ENCODE measurements around the gene RNU7-1. TPM values are rescaled to one million over a fixed set of nuclear protein-coding genes. Genes with fewer than 3 reads are reported as not detected.

The RNU7-1 gene
- total and polyA plus RNA-seq, 10 donors, result not detected

DNA sequence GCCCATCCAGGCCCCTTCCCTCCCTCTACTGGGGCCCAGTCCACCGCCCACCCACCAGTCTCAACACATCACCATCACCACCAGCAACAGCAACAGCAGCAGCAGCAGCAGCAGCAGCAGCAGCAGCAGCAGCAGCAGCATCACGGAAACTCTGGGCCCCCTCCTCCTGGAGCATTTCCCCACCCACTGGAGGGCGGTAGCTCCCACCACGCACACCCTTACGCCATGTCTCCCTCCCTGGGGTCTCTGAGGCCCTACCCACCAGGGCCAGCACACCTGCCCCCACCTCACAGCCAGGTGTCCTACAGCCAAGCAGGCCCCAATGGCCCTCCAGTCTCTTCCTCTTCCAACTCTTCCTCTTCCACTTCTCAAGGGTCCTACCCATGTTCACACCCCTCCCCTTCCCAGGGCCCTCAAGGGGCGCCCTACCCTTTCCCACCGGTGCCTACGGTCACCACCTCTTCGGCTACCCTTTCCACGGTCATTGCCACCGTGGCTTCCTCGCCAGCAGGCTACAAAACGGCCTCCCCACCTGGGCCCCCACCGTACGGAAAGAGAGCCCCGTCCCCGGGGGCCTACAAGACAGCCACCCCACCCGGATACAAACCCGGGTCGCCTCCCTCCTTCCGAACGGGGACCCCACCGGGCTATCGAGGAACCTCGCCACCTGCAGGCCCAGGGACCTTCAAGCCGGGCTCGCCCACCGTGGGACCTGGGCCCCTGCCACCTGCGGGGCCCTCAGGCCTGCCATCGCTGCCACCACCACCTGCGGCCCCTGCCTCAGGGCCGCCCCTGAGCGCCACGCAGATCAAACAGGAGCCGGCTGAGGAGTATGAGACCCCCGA lies 6.8 kb upstream of the RNU7-1 start:
- DNase-seq, result peak; percentile 92
- TF ChIP-seq, protein P1, sequence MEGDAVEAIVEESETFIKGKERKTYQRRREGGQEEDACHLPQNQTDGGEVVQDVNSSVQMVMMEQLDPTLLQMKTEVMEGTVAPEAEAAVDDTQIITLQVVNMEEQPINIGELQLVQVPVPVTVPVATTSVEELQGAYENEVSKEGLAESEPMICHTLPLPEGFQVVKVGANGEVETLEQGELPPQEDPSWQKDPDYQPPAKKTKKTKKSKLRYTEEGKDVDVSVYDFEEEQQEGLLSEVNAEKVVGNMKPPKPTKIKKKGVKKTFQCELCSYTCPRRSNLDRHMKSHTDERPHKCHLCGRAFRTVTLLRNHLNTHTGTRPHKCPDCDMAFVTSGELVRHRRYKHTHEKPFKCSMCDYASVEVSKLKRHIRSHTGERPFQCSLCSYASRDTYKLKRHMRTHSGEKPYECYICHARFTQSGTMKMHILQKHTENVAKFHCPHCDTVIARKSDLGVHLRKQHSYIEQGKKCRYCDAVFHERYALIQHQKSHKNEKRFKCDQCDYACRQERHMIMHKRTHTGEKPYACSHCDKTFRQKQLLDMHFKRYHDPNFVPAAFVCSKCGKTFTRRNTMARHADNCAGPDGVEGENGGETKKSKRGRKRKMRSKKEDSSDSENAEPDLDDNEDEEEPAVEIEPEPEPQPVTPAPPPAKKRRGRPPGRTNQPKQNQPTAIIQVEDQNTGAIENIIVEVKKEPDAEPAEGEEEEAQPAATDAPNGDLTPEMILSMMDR (IDR thresholded peaks at IDR 0.05 in 8 of 11, conservative IDR thresholded peaks at IDR 0.05 in 3 of 11), result peak in 1 of 11 experiments; percentile 23
- no peak for TF ChIP-seq POLR2A (IDR thresholded peaks at IDR 0.05)
- peak; percentile 56 to 67 (median 65) for TF ChIP-seq POLR2AphosphoS5 (IDR thresholded peaks at IDR 0.05)
- Histone ChIP-seq H3K4me3 (peak overlapping the region; percentile 49 to 90 (median 67)), H3K9me3 (no peaks in the 10 kb centered on the region), H3K4me1 (peaks cover 19 to 80% (median 61%) of the 10 kb centered on the region in 6 donors), H3K36me3 (peaks cover 0 to 64% (median 25%) of the 10 kb centered on the region in 6 donors), H3K27ac (peak overlapping the region; percentile 90 to 98 (median 96)), H3K27me3 (replicated peaks in 1 of 7) (no peaks in the 10 kb centered on the region)
- intact Hi-C loops (cut with DNase I; ENCODE audit: low total_unique reads), result no loop called here
- WGBS, 5 donors, result 10 to 16% (median 15%) methylated on average over 31 to 36 of the region's 36 CpGs

DNA sequence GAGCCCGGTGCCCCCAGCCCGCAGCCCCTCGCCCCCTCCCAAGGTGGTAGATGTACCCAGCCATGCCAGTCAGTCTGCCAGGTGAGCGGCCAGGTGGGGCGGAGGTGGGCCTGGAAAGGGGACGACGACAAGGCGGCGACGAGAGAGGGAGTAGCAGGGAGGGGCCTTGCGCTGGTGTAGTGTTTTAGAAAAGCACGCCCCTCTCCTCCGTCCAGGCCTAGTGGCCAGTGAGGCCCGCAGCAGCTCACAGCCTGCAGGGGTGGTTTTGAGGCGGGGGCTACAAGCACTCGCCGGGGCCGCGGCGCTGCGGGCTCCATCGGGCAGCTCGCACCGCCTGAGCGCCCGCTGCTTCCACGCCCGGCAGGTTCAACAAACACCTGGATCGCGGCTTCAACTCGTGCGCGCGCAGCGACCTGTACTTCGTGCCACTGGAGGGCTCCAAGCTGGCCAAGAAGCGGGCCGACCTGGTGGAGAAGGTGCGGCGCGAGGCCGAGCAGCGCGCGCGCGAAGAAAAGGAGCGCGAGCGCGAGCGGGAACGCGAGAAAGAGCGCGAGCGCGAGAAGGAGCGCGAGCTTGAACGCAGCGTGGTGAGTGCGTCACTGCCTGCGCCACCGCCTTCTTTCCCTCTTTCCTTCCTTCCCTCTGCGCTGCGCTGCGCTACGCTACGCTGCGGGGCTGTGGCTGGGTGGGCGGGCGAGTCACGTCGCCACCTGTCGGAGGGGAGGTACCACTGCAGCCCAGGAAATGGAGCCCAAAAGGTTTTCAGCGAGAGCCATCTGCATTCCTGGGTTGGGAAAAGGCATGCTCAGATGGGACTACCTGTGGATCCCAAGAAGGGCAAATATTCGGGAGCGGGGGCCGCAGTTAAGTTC lies 5.9 kb upstream of the RNU7-1 start:
- WGBS, 5 donors, result 0 to 1% (median 1%) methylated on average over 21 to 80 of the region's 80 CpGs
- Histone ChIP-seq H3K27me3 (replicated peaks in 1 of 7) (no peaks in the 10 kb centered on the region), H3K4me3 (peak overlapping the region; percentile 49 to 90 (median 67)), H3K27ac (peak overlapping the region; percentile 90 to 98 (median 96)), H3K9me3 (no peaks in the 10 kb centered on the region), H3K36me3 (peaks cover 0 to 65% (median 25%) of the 10 kb centered on the region in 6 donors), H3K4me1 (peaks cover 20 to 78% (median 60%) of the 10 kb centered on the region in 6 donors)
- peak; percentile 99 for DNase-seq
- TF ChIP-seq POLR2A (IDR thresholded peaks at IDR 0.05) (peak; percentile 34 to 58 (median 57)), POLR2AphosphoS5 (IDR thresholded peaks at IDR 0.05) (peak; percentile 99 to 100 (median 99))
- TF ChIP-seq, protein P1 (IDR thresholded peaks at IDR 0.05 in 8 of 11, conservative IDR thresholded peaks at IDR 0.05 in 3 of 11), result peak; percentile 94 to 99 (median 98)
- intact Hi-C loops (cut with DNase I; ENCODE audit: low total_unique reads), result no loop called here

DNA sequence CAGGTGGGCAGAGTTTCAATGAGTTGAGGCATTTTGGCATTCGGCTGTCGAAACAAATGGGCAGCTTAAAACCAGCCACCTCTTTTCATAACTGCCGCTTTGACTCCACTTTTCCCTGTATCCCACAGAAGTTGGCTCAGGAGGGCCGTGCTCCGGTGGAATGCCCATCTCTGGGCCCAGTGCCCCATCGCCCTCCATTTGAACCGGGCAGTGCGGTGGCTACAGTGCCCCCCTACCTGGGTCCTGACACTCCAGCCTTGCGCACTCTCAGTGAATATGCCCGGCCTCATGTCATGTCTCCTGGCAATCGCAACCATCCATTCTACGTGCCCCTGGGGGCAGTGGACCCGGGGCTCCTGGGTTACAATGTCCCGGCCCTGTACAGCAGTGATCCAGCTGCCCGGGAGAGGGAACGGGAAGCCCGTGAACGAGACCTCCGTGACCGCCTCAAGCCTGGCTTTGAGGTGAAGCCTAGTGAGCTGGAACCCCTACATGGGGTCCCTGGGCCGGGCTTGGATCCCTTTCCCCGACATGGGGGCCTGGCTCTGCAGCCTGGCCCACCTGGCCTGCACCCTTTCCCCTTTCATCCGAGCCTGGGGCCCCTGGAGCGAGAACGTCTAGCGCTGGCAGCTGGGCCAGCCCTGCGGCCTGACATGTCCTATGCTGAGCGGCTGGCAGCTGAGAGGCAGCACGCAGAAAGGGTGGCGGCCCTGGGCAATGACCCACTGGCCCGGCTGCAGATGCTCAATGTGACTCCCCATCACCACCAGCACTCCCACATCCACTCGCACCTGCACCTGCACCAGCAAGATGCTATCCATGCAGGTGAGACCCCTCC lies 5.0 kb upstream of the RNU7-1 start:
- H3K4me3 ChIP-seq, result peak overlapping the region in 4 of 8 donors; percentile 60 to 90 (median 67)

More for the DNA sequence above, 5.0 kb upstream of the RNU7-1 start:
- Histone ChIP-seq H3K27ac (peak overlapping the region; percentile 14 to 98 (median 95)), H3K27me3 (replicated peaks in 1 of 7) (no peaks in the 10 kb centered on the region), H3K36me3 (peaks cover 0 to 56% (median 24%) of the 10 kb centered on the region in 6 donors), H3K4me1 (peaks cover 23 to 78% (median 61%) of the 10 kb centered on the region in 6 donors), H3K9me3 (no peaks in the 10 kb centered on the region)
- intact Hi-C loops (cut with DNase I; ENCODE audit: low total_unique reads), result no loop called here
- 78 to 88% (median 80%) methylated on average over 29 to 32 of the region's 32 CpGs for WGBS, 5 donors
- TF ChIP-seq POLR2A (IDR thresholded peaks at IDR 0.05) (no peak), POLR2AphosphoS5 (IDR thresholded peaks at IDR 0.05) (peak; percentile 58 to 88 (median 61))
- TF ChIP-seq, protein P1 (IDR thresholded peaks at IDR 0.05 in 8 of 11, conservative IDR thresholded peaks at IDR 0.05 in 3 of 11), result peak in 5 of 11 experiments; percentile 14 to 57 (median 41)
- DNase-seq, result peak; percentile 88

All from spleen (tissue), 11 donors.